Kidney (tissue), 14 donors: Measurements from ENCODE around the gene MDM2. TPM values are rescaled to one million over a fixed set of nuclear protein-coding genes. Genes with fewer than 3 reads are reported as not detected.

Experiments
- DNase-seq, 5 donors: peaks; one replicate each; pipeline ENCODE4 v3.0.0-alpha.2; 2013 to 2020
- FAIRE-seq: peaks from 2 replicates; lab custom pipeline; 2012; peaks lifted over from hg19 to GRCh38; lab: Jason Lieb, UNC
- H3K27ac ChIP-seq, 2 donors: one replicate each; pipeline ENCODE4 v1.7.0; 2013; ENCODE audit warnings: low read depth in 2 of 2, low read length in 2 of 2, inconsistent platforms in 1 of 2
- H3K27me3 ChIP-seq: one replicate; pipeline ENCODE4 v1.7.1; 2013; ENCODE audit warnings: low read length, inconsistent platforms; ENCODE audit not compliant: control insufficient read depth, insufficient read depth
- H3K36me3 ChIP-seq, 3 donors: one replicate each; pipeline versions ENCODE4 v1.7.0 to v1.7.1; 2013; ENCODE audit warnings: low read length in 3 of 3, control low read depth in 1 of 3, inconsistent platforms in 1 of 3; ENCODE audit not compliant: insufficient read depth in 3 of 3, control insufficient read depth in 2 of 3
- H3K4me1 ChIP-seq, 3 donors: one replicate each; pipeline versions ENCODE4 v1.7.0 to v1.7.1; 2013; ENCODE audit warnings: low read length in 3 of 3, inconsistent platforms in 1 of 3, low read depth in 1 of 3; ENCODE audit not compliant: control insufficient read depth in 2 of 3, insufficient read depth in 2 of 3
- H3K4me3 ChIP-seq, 3 donors: one replicate each; pipeline versions ENCODE4 v1.7.0 to v1.8.1; 2013; ENCODE audit warnings: low read length in 3 of 3, control low read depth in 1 of 3, inconsistent platforms in 1 of 3
- H3K9ac ChIP-seq, 3 donors: one replicate each; pipeline versions ENCODE4 v1.7.0 to v1.7.1; 2013; ENCODE audit warnings: low read length in 3 of 3, control low read depth in 1 of 3, inconsistent platforms in 1 of 3
- H3K9me3 ChIP-seq, 3 donors: one replicate each; pipeline versions ENCODE4 v1.7.0 to v1.7.1; 2013; ENCODE audit warnings: low read length in 3 of 3, control low read depth in 1 of 3, inconsistent platforms in 1 of 3; ENCODE audit not compliant: control insufficient read depth in 2 of 3, insufficient read depth in 1 of 3
- CTCF ChIP-seq: IDR thresholded peaks from 3 replicates; pipeline ENCODE4 v1.5.1; 2012; ENCODE audit warnings: mild to moderate bottlenecking, moderate library complexity, borderline replicate concordance; ENCODE audit not compliant: insufficient read depth; ENCODE audit errors: extremely low read depth
- intact Hi-C: fragments of 100-400 bp; cut with DNase I; formaldehyde crosslinking; loops from one replicate; pipeline ENCODE4 v1.11.1; 2022
- polyA plus RNA-seq: library from polyadenylated mRNA; stranded (reverse); fragments of 350-450 nt; fragmentation: Illumina TruSeq; extraction: RNeasy Lipid Tissue Mini Kit (QIAGEN cat#74804); gene quantifications from one replicate; pipeline ENCODE4 v1.2.3, GENCODE V29; 2014; ENCODE audit warnings: low read depth, low replicate concordance; ENCODE audit not compliant: insufficient read depth
- total RNA-seq: library from RNA; stranded (reverse); fragmentation: NEBNext Ultra II Directional; extraction: Animal tissue kit (Norgen Biotek cat#: 25700); gene quantifications from one replicate; pipeline ENCODE4 v1.2.1, GENCODE V29; 2021
- donor health status: control.
- donor health status: control.
- donor health status: control.
- donor health status: control.
- donor health status: control.
- donor health status: DM: yes; HTN: yes; CAD: no.
- donor health status: Normal renal cell carcinoma (clear cell type).

Gene MDM2
- total and polyA plus RNA-seq, 2 donors from 2014 or later = 38.5 to 103 TPM

DNA sequence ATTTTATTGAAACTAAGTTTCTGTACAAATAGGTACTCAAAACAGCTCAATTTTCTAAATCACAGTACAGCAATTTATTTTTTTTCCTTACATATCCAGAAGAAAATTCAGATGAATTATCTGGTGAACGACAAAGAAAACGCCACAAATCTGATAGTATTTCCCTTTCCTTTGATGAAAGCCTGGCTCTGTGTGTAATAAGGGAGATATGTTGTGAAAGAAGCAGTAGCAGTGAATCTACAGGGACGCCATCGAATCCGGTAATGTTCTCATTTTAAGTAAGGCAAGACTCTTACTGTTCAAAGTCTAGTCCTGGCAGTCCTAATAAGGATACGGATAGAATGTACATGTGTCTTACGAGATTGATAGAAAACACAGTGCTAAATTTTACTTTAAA is 20.7 kb downstream of the MDM2 start:
- DNase-seq = no peak

DNA sequence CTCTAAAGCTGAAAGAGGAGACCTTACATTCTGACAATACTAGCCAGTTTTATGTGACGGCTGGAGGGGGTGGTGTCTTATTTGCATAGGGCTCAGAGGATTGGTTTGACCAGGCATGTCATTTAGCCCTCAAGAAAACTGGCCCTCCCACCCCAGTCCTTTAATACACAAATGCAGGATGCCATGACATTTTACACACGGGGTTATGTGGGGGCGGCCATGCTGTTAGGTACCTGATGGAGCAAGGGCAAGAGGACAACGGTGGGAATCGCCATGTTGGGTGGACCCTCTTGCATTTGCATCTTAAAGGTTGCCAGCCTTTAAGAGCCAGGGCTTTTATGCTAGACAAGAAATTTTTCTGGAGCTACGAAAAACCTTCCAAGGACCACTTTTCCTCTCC is 23.3 kb downstream of the MDM2 start:
- DNase-seq (peak in 1 of 5 donors; percentile 12), FAIRE-seq (no peak)
- Histone ChIP-seq H3K27ac (no peak overlapping the region), H3K27me3 (no peaks in the 10 kb centered on the region), H3K36me3 (peaks cover 0 to 20% (median 6%) of the 10 kb centered on the region in 3 donors), H3K9ac (no peak overlapping the region), H3K4me3 (no peak overlapping the region), H3K9me3 (no peaks in the 10 kb centered on the region), H3K4me1 (no peaks in the 10 kb centered on the region)
- TF ChIP-seq CTCF = no peak
- intact Hi-C loops = no loop called here

More for the DNA sequence above, 20.7 kb downstream of the MDM2 start:
- FAIRE-seq = no peak
- Histone ChIP-seq H3K4me3 (no peak overlapping the region), H3K9me3 (no peaks in the 10 kb centered on the region), H3K36me3 (peaks cover 6 to 37% (median 6%) of the 10 kb centered on the region in 3 donors), H3K27ac (no peak overlapping the region), H3K9ac (no peak overlapping the region), H3K27me3 (no peaks in the 10 kb centered on the region), H3K4me1 (no peaks in the 10 kb centered on the region)
- intact Hi-C loops = no loop called here
- TF ChIP-seq CTCF = no peak

GRCh38 chr12:68831751-68832503 is 23.9 kb downstream of the MDM2 start:
- no peaks in the 10 kb centered on the region for H3K9me3 ChIP-seq
- no peaks in the 10 kb centered on the region for H3K4me1 ChIP-seq
- no peak overlapping the region for H3K9ac ChIP-seq
- H3K27me3 ChIP-seq = no peaks in the 10 kb centered on the region
- DNase-seq = no peak
- intact Hi-C loops = no loop called here
- no peak overlapping the region for H3K27ac ChIP-seq
- H3K36me3 ChIP-seq = peaks cover 3 to 15% (median 9%) of the 10 kb centered on the region in 3 donors
- no peak for FAIRE-seq
- H3K4me3 ChIP-seq = no peak overlapping the region
- TF ChIP-seq CTCF = no peak
